HEK293T (cell line): ENCODE data around the gene LRRC75B.

Source experiments
- CTBP1 ChIP-seq: fragments of 450-650 bp; IDR thresholded peaks from 2 replicates; pipeline ENCODE4 v1.6.1; 2016; ENCODE audit warnings: borderline replicate concordance
- HDGF ChIP-seq: fragments of 450-650 bp; IDR thresholded peaks from 2 replicates; pipeline ENCODE4 v1.6.1; 2017; ENCODE audit warnings: antibody characterized with exemption, borderline replicate concordance
- LEF1 ChIP-seq: fragments of 450-650 bp; IDR thresholded peaks from 2 replicates; pipeline ENCODE4 v1.6.1; 2017; ENCODE audit warnings: mild to moderate bottlenecking, borderline replicate concordance
- PKNOX1 ChIP-seq: fragments of 450-650 bp; IDR thresholded peaks from 2 replicates; pipeline ENCODE4 v1.6.1; 2016

GRCh38 chr22:24565077-24565476 lies 27.8 kb downstream of the LRRC75B start:
- TF ChIP-seq LEF1: no peak
- no peak for TF ChIP-seq PKNOX1
- TF ChIP-seq HDGF: no peak
- no peak for TF ChIP-seq CTBP1
